Adipocyte (in vitro differentiated cells): ENCODE data around the gene LYRM9.
"Not testable (repeated sequence)": the region's sequence is repeated elsewhere in the genome, so short reads cannot be mapped to it uniquely, and the experiment has no call there.

Source experiments
- DNase-seq: peaks from one replicate; pipeline ENCODE4 v3.0.0-alpha.2; 2015; ENCODE audit warnings: low read depth
- H3K27me3 ChIP-seq: replicated peaks from 2 replicates; pipeline ENCODE4 v1.7.0; 2013; ENCODE audit warnings: mild to moderate bottlenecking, low read length, moderate library complexity; ENCODE audit not compliant: control insufficient read depth, insufficient read depth
- H3K36me3 ChIP-seq: 2 replicates; pipeline ENCODE4 v1.7.0; 2013; ENCODE audit warnings: low read length, mild to moderate bottlenecking, moderate library complexity; ENCODE audit not compliant: control insufficient read depth, insufficient read depth, severe bottlenecking
- H3K4me1 ChIP-seq: 2 replicates; pipeline ENCODE4 v1.7.0; 2013; ENCODE audit warnings: mild to moderate bottlenecking, low read length, moderate library complexity; ENCODE audit not compliant: control insufficient read depth, insufficient read depth
- H3K4me3 ChIP-seq: 2 replicates; pipeline ENCODE4 v1.7.0; 2013; ENCODE audit warnings: mild to moderate bottlenecking, low read length, moderate library complexity
- H3K9ac ChIP-seq: 2 replicates; pipeline ENCODE4 v1.7.0; 2013; ENCODE audit warnings: mild to moderate bottlenecking, low read length, moderate library complexity
- H3K9me3 ChIP-seq: 2 replicates; pipeline ENCODE4 v1.7.0; 2013; ENCODE audit warnings: mild to moderate bottlenecking, low read length, moderate library complexity; ENCODE audit not compliant: control insufficient read depth

Gene LYRM9

DNA sequence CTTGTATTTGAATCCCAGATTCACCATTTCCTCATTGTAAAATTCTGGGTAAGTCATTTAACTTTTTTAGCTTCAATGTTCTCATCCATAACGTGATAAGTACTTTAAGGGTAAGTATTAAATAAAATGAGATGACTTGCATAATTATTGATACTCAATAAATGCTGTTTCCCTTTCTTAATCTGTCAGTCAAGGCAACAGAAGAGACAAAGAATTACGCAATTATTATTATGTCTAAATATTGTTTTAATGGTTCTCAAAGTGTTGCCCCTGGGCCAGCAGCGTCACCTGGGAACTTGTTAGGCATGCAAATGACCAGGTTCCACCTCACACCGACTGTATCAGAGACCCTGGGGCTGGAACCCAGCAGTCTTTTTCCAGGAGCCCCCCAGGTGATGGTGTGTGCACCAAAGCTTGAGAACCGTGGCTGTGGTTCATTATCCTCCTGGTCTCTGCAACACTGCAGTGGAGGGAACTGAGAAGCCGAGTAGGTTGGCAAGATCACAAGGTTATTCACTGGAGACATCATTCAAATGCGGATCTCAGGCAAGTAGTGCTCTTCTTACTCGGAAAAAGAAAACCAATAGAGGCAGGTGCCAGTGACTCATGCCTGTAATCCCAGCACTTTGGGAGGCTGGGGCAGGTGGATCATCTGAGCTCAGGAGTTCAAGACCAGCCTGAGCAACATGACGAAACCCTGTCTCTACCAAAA is 43.5 kb downstream of the LYRM9 start:
- no peak for DNase-seq
- peaks cover 4% of the 10 kb centered on the region for H3K4me1 ChIP-seq
- no peaks in the 10 kb centered on the region for H3K9me3 ChIP-seq
- no peak overlapping the region for H3K9ac ChIP-seq
- peaks cover 21% of the 10 kb centered on the region for H3K27me3 ChIP-seq
- no peaks in the 10 kb centered on the region for H3K36me3 ChIP-seq
- H3K4me3 ChIP-seq: no peak overlapping the region

DNA sequence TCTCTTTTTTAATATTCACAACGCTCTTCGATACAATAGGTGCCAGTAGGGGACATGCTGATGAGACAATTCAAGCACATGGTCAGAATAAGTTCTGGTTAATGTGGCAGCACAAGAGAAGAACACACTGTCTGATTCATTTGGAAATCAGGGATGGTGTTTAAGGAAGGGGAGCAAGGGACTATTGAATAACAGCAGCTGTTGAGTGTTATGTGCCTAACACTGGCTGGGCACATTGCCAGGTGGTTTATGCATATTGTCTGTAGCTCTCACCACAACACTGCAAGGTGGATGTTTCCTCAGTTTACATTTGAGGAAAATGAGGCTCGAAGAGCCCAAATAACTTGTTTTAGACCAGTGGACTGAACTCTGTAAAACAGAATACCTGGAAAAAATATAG is 44.2 kb downstream of the LYRM9 start:
- H3K9me3 ChIP-seq: no peaks in the 10 kb centered on the region
- H3K4me1 ChIP-seq: peaks cover 4% of the 10 kb centered on the region
- peaks cover 21% of the 10 kb centered on the region for H3K27me3 ChIP-seq
- H3K36me3 ChIP-seq: no peaks in the 10 kb centered on the region
- no peak overlapping the region for H3K9ac ChIP-seq
- no peak for DNase-seq
- H3K4me3 ChIP-seq: no peak overlapping the region

DNA sequence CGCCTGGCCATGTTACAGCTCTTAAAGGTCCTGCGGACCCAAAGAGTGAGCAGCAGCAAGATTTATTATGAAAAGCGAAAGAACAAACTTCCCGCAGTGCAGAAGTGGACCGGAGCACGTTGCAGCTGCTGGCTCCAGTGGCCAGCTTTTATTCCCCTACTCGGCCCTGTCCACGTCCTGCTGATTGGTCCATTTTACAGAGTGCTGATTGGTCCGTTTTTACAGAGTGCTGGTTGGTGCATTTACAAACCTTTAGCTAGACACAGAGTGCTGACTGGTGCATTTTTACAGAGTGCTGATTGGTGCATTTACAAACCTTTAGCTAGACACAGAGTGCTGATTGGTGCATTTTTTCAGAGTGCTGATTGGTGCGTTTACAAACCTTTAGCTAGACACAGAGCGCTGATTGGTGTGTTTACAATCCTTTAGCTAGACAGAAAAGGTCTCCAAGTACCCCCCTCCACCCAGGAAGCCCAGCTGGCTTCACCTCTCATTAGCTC is 46.3 kb downstream of the LYRM9 start:
- not testable (repeated sequence) for H3K9ac ChIP-seq, DNase-seq, H3K36me3 ChIP-seq, H3K9me3 ChIP-seq, H3K4me1 ChIP-seq, H3K4me3 ChIP-seq
- H3K27me3 ChIP-seq: peaks cover 11% of the 10 kb centered on the region

DNA sequence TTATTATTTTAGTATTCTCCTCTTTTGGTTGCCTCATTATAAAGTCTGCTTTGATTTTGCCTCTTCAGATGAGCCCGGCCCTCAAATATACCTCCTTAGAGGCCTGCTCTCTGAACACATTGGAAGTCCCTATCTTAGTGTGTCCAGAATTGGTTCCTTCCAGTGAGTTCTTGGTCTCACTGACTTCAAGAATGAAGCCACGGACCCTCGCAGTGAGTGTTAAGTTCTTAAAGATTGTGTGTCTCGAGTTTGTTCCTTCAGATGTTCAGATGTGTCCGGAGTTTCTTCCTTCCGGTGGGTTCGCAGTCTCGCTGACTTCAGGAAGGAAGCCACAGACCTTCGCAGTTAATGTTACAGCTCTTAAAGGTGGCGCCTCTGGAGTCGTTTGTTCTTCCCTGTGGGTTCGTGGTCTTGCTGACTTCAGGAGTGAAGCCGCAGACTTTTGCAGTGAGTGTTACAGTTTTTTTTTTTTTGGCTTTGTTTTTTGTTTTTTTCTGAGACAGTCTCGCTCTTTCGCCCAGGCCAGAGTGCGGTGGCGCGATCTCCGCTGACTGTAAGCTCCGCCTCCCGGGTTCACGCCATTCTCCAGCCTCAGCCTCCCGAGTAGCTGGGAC is 47.0 kb downstream of the LYRM9 start:
- H3K4me1 ChIP-seq: no peaks in the 10 kb centered on the region

DNA sequence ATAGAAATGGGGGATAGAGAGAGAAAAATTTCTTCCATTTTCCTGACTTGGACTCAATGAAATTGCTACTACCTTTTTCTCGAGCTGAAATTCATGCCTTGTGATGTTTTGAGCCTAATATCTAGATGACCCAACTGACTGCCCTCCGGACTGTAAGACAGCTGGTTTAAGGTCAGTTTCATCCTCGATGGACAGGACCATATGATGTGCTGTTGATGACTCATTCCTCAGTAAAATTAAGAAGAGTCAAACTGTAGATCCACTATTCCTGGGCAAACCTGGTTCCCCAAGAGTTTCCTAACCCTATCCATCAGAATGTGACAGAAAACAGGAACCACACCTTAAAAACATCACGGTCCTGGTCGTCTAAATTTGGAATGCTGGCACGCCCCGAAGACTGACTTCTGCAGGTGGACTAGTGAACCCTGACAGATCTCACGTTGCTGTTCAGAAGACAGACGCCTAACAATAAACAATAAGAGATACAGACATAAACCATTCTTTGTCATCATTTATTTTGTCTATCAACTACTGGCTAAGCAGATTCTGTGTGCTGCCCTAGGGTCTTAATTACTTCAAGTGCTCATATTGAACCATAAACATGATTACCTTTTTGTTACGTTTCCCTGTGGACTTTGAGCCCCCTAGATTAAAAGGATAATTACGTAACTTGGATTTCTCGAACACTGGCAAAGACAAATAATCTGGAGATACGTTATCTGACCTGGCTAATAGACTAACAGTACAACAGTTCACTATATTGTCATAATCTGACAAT is 47.7 kb downstream of the LYRM9 start:
- H3K27me3 ChIP-seq: peaks cover 6% of the 10 kb centered on the region
- no peak overlapping the region for H3K4me3 ChIP-seq
- no peaks in the 10 kb centered on the region for H3K4me1 ChIP-seq
- no peaks in the 10 kb centered on the region for H3K36me3 ChIP-seq
- no peaks in the 10 kb centered on the region for H3K9me3 ChIP-seq
- DNase-seq: no peak
- no peak overlapping the region for H3K9ac ChIP-seq

More for the DNA sequence above, 47.0 kb downstream of the LYRM9 start:
- DNase-seq: no peak
- Histone ChIP-seq H3K9me3 (no peaks in the 10 kb centered on the region), H3K36me3 (no peaks in the 10 kb centered on the region), H3K9ac (no peak overlapping the region), H3K27me3 (peaks cover 6% of the 10 kb centered on the region), H3K4me3 (no peak overlapping the region)

DNA sequence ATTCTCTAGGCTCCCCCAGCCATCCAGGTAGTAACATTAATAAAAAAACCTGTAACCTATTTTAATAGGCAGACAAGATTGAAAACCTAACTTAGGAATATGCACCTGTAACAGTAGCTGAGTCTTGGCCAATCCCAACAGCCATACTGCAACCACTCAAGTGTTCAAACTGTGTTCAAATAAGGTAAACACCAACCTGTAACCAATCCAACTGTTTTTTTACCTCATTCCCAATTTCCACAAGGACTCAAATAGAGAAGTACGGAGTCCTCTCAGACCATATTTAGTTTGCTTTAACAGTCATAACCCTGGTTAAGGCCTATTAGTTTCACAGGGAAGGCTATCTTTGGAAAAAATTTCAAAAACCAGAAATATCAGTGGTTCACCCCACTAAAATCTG is 52.5 kb downstream of the LYRM9 start:
- Histone ChIP-seq H3K9ac (no peak overlapping the region), H3K4me1 (no peaks in the 10 kb centered on the region), H3K4me3 (no peak overlapping the region), H3K36me3 (no peaks in the 10 kb centered on the region), H3K9me3 (no peaks in the 10 kb centered on the region), H3K27me3 (no peaks in the 10 kb centered on the region)
- no peak for DNase-seq

DNA sequence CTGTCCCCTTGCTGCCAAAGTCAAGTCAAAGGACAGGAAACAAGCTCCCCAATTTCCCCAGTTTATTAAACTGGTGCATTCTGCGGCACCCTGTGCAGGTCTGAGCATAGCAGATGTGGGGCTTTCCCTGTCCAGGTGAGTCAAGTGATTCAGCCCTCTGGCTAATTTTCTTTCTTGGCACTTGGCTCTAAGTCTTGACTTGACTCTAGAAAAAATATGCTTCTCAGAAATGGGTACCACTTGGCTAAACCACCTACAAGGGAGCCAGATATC is 52.8 kb downstream of the LYRM9 start:
- not testable (repeated sequence) for H3K36me3 ChIP-seq, H3K9me3 ChIP-seq, H3K27me3 ChIP-seq

DNA sequence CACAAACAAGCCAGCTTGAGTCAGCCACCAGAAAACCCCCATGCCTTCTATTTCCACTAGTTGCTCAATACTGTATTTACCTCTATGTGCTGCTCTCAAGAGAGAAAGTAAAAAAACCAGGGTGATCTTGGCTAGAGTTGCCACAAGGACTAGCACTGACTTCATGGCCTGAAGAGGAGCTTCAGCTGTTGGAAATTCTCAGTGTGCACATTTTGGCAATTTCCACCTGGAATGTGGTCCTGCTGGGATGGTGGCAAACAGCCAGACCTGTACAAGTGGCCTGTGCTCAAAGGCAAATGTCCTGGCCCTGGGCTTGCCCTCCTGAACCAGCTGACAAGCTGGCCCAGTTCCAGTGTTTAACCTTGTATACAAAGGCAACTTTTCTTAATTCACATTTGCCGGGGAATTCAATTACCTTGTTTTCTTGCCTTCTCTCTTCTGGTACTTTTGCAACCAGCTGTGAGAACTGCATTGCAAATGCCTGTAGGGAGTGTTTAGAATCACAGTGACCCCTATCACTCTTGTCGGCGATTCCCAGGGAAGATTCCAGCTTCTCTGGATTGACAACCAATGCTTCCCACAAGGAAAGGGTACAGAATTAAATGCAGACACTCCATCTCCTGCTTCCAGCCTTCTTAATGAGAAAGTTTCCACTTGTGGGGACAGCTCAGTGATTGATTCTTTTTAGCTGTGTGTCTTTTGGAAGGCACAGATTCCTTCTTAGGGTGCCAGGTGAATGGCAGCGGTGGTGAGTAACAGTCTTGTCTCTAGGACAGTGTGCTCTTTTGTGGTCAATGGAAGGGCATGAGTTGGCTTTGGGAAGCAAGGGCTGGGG is 53.4 kb downstream of the LYRM9 start:
- H3K4me3 ChIP-seq, DNase-seq, H3K4me1 ChIP-seq, H3K36me3 ChIP-seq, H3K27me3 ChIP-seq, H3K9ac ChIP-seq, H3K9me3 ChIP-seq: not testable (repeated sequence)

More for the DNA sequence above, 52.8 kb downstream of the LYRM9 start:
- not testable (repeated sequence) for H3K4me3 ChIP-seq, H3K9ac ChIP-seq, DNase-seq, H3K4me1 ChIP-seq

DNA sequence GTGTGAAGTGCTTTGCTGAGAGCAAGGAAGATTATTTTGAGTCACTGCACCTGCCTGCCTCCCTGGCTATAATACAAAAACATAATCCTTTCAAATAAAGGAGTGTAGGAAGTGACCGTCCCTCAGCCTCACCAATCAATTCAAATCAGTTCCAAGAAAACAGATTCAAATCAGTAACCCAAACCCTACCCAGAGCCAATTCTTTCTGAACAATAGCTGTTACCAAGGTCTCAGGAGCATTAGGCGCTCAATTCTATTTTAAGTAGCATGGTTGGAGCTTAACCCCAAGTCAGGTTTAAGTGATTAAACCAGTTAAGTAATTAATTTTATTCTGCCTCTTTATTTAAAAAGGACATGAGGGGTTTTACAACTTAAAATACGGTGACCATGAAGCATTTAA is 54.6 kb downstream of the LYRM9 start:
- not testable (repeated sequence) for H3K27me3 ChIP-seq, H3K4me1 ChIP-seq, DNase-seq

DNA sequence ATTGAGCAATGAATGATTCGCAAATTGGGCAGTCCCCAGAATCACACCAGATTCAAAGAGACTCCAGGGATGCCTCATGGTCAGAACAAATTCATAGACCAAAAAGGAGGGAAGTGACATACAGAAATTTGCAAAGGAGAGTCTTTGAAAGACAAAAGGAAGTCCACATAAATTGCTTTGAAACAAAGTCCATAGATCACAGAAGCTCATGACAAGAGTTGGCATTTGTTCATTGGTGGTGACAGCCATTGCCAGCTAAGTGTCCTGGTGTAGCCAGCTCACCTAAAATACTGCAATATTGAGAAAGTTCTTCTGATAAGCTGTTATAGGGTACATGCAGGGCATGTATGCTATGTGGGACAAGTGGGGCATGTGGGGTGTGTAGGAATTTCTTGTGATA is 55.4 kb downstream of the LYRM9 start:
- not testable (repeated sequence) for DNase-seq, H3K4me1 ChIP-seq, H3K9me3 ChIP-seq, H3K4me3 ChIP-seq, H3K9ac ChIP-seq, H3K36me3 ChIP-seq, H3K27me3 ChIP-seq

More for the DNA sequence above, 54.6 kb downstream of the LYRM9 start:
- not testable (repeated sequence) for H3K36me3 ChIP-seq, H3K9me3 ChIP-seq, H3K4me3 ChIP-seq, H3K9ac ChIP-seq

DNA sequence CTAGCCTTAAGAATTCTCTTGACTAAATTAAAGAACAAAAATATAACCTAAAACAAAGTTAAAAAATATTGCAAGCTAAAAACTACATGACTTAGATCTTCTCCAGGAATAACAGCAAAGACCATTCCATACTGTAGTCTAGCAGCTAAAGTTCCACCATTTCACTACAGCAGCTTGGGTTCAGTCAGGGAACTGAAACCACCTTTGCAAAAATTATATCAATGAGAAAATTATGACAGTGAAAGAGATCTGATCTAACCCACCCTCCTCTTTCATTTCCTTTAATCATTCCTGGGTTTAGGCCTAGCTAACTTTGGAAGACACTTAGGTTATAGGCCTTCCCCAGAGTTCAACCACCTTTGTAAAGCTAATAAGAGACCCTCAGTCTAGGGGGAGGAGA is 56.5 kb downstream of the LYRM9 start:
- no peak overlapping the region for H3K9ac ChIP-seq
- H3K4me1 ChIP-seq: no peaks in the 10 kb centered on the region
- H3K27me3 ChIP-seq: no peaks in the 10 kb centered on the region
- H3K4me3 ChIP-seq: no peak overlapping the region
- DNase-seq: no peak
- H3K36me3 ChIP-seq: no peaks in the 10 kb centered on the region
- H3K9me3 ChIP-seq: no peaks in the 10 kb centered on the region
